Panc1 (cell line): ENCODE data around the gene FSTL4.

ENCODE experiments used
- CTCF ChIP-seq: fragments of 450-650 bp; IDR thresholded peaks from 2 replicates; pipeline ENCODE4 v1.5.1; 2017; ENCODE audit warnings: mild to moderate bottlenecking
- POLR2AphosphoS5 ChIP-seq: IDR thresholded peaks from 2 replicates; pipeline ENCODE4 v1.6.1; 2012; ENCODE audit warnings: mild to moderate bottlenecking, low read depth, low read length, moderate library complexity
- REST ChIP-seq, 2 experiments: IDR thresholded peaks; 2 replicates each; pipeline ENCODE4 v1.6.1; 2011 to 2012; ENCODE audit warnings: low read depth in 2 of 2, control low read depth in 1 of 2, low read length in 1 of 2, mild to moderate bottlenecking in 1 of 2, moderate library complexity in 1 of 2; ENCODE audit not compliant: insufficient read depth in 1 of 2
- SIN3A ChIP-seq: IDR thresholded peaks from 2 replicates; pipeline ENCODE4 v1.6.1; 2012; ENCODE audit warnings: low read depth, mild to moderate bottlenecking, low read length, moderate library complexity, borderline replicate concordance; ENCODE audit not compliant: insufficient read depth

DNA sequence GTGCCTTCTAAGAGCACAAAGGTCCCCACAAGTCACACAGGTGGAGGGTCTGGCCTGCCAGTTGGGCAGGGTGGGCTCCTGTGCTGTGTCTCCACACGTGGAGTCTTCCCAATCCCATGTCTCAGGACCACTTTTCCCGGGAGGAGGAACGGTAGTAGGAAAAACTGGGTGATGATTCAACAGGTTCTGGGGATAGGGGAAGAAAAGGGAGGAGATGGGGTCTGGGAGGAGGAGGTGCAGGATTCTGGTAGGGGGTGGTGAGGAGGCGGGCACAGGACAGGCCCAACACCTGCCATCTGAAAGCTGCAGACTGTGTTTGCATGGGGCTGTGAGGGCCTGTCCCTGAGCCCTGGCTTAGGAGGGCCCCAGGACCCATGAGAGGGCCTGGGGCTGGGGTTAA, 345.4 kb downstream of the FSTL4 start:
- TF ChIP-seq CTCF = no peak
- TF ChIP-seq REST (IDR thresholded peaks at IDR 0.05; ENCODE audit: insufficient read depth in 1 of 2, low read depth in 2 of 2, low read length in 1 of 2) = no peak
- TF ChIP-seq SIN3A = no peak
- no peak for TF ChIP-seq POLR2AphosphoS5
